Stimulated activated naive CD8-positive, alpha-beta T cell treated with anti-CD3 and anti-CD28 coated beads, Interleukin-15, Interleukin-2, amounts not matched to agents 100 ng/mL and 50 ng/mL, for 24 hours (primary cell): ENCODE measurements around the gene CLEC16A.

Experiments
- H3K27ac Mint-ChIP-seq: one replicate; pipeline ENCODE4 v1.8.0; 2021; ENCODE audit warnings: mild to moderate bottlenecking, mixed read lengths
- H3K27me3 Mint-ChIP-seq: one replicate; pipeline ENCODE4 v1.8.0; 2021; ENCODE audit warnings: mixed read lengths
- H3K36me3 Mint-ChIP-seq: one replicate; pipeline ENCODE4 v1.8.0; 2021; ENCODE audit warnings: low read depth, mixed read lengths
- H3K4me1 Mint-ChIP-seq: one replicate; pipeline ENCODE4 v1.8.0; 2021; ENCODE audit warnings: low read depth, mixed read lengths
- H3K4me3 Mint-ChIP-seq: one replicate; pipeline ENCODE4 v1.8.0; 2021; ENCODE audit warnings: mild to moderate bottlenecking, mixed read lengths
- H3K9me3 Mint-ChIP-seq: one replicate; pipeline ENCODE4 v1.8.0; 2021; ENCODE audit warnings: mixed read lengths

Gene CLEC16A

GRCh38 chr16:10931977-10932632 lies 12.3 kb upstream of the CLEC16A start:
- H3K4me1 Mint-ChIP-seq, result peaks cover 48% of the 10 kb centered on the region
- H3K27me3 Mint-ChIP-seq, result no peaks in the 10 kb centered on the region
- peaks cover 47% of the 10 kb centered on the region for H3K36me3 Mint-ChIP-seq
- H3K27ac Mint-ChIP-seq, result no peak overlapping the region
- H3K9me3 Mint-ChIP-seq, result no peaks in the 10 kb centered on the region
- H3K4me3 Mint-ChIP-seq, result no peak overlapping the region

DNA sequence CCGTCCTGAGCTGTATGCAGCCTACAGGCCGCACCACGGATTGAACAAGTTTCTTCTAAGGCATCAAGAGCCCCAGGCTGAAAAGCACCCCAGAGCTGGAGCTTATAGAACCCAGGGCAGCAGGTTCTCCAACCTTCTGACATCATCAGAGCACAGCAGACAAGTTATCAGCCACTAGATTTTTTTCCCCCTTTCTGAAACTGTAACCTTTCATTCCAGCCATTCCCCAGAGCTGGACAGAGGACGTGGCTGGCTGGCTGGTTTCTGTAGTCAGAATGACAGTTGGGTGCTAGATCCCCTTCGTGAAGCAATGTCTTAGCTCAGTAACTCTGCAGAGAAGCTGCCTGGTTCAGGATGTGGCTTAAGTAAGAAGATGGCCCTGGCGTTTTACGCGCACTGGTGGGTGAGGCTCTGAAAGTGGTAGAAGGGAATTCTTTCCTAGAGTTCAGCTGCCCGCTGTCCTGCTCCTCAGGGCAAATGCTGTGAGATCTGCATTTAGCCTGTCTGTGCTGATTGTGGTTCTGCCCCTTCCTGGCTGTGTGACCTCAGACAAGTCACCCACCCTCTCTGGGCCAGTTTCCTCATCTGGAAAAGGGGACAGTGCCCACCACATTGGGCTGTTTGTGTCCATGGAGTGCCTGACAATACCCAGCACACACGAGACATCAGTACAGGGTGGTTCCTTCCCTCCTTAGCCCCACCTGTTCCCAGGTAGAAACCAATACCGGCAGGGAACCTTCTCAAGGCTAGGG lies 11.2 kb upstream of the CLEC16A start:
- Mint-ChIP-seq H3K36me3 (peaks cover 47% of the 10 kb centered on the region), H3K27ac (peak overlapping the region; percentile 27), H3K27me3 (no peaks in the 10 kb centered on the region), H3K4me3 (no peak overlapping the region), H3K4me1 (peaks cover 58% of the 10 kb centered on the region), H3K9me3 (no peaks in the 10 kb centered on the region)

- no peak overlapping the region for H3K4me3 Mint-ChIP-seq
- no peaks in the 10 kb centered on the region for H3K9me3 Mint-ChIP-seq
- H3K27me3 Mint-ChIP-seq, result no peaks in the 10 kb centered on the region
- H3K36me3 Mint-ChIP-seq, result peaks cover 52% of the 10 kb centered on the region
- peaks cover 65% of the 10 kb centered on the region for H3K4me1 Mint-ChIP-seq
- H3K27ac Mint-ChIP-seq, result no peak overlapping the region
Observed at GRCh38 chr16:10933865-10934264, 10.5 kb upstream of the CLEC16A start.

DNA sequence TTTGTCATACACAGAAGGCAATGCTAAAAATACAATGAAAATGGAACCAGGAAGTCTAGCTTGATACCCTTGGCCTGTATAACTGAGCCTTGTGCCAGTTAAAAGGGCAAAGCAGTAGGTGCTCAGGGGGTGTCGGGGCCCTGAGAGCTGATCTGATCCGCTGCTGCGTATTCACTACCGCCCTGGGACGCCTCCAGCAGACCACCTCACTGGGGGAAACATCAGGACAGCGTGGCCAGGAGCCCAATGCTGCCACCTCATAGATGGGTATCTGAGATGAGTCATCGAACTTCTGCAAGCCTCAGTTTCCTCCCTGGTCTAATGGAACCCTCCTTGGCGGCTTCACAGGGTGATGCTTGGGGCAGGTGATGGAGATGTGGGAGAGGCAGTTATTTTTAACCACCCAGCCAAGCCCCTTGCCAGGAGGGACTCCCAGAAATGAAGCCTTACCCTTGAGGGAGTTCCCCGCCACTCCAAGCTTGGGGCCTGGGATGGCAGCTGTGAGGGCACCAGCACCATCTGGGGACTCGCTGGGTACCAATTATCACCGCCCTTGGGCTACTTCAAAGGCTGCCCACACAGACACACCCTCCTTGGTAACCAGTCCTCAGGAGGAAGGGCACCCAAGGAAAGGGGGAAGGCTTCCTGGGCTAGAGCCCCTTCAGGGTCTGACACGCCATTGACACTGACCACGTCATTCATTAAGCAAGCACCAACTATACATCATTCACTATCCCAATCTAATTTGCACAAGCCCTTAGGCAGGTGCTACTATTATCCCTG lies 9.8 kb upstream of the CLEC16A start:
- Mint-ChIP-seq H3K36me3 (peaks cover 58% of the 10 kb centered on the region), H3K27ac (no peak overlapping the region), H3K9me3 (no peaks in the 10 kb centered on the region), H3K4me1 (peaks cover 72% of the 10 kb centered on the region), H3K4me3 (no peak overlapping the region), H3K27me3 (no peaks in the 10 kb centered on the region)

- peaks cover 76% of the 10 kb centered on the region for H3K4me1 Mint-ChIP-seq
- H3K9me3 Mint-ChIP-seq, result no peaks in the 10 kb centered on the region
- peaks cover 66% of the 10 kb centered on the region for H3K36me3 Mint-ChIP-seq
- no peak overlapping the region for H3K4me3 Mint-ChIP-seq
- H3K27ac Mint-ChIP-seq, result no peak overlapping the region
- H3K27me3 Mint-ChIP-seq, result no peaks in the 10 kb centered on the region
Observed at GRCh38 chr16:10935226-10935915, 9.0 kb upstream of the CLEC16A start.

- Mint-ChIP-seq H3K4me3 (peak overlapping the region; percentile 2), H3K4me1 (peaks cover 75% of the 10 kb centered on the region), H3K27me3 (no peaks in the 10 kb centered on the region), H3K9me3 (no peaks in the 10 kb centered on the region), H3K36me3 (peaks cover 65% of the 10 kb centered on the region), H3K27ac (no peak overlapping the region)
Observed at GRCh38 chr16:10936272-10936984, 7.9 kb upstream of the CLEC16A start.

GRCh38 chr16:10937068-10937859 lies 7.1 kb upstream of the CLEC16A start:
- peaks cover 74% of the 10 kb centered on the region for H3K4me1 Mint-ChIP-seq
- H3K27me3 Mint-ChIP-seq, result no peaks in the 10 kb centered on the region
- H3K4me3 Mint-ChIP-seq, result peak overlapping the region; percentile 93
- H3K9me3 Mint-ChIP-seq, result no peaks in the 10 kb centered on the region
- H3K36me3 Mint-ChIP-seq, result peaks cover 58% of the 10 kb centered on the region
- H3K27ac Mint-ChIP-seq, result no peak overlapping the region

DNA sequence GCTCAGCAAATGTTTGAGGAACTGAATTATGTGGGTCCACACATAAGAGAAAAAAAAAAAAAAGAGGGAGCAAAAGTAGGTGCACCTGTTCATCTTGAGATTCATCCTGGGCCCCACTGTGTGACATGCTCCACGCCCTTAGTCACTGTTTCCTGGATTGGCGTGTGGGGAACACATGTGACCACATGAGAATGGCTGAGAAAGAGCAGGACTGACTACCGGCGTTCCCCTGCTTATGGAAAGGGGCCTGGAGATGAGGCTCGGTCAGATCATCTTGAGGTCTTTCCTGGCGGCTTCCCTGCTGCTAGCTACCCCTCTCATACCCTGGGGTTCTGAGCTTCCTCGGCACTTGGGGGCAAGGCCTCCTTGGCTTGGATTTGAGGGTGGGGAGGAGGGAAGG lies 6.0 kb upstream of the CLEC16A start:
- Mint-ChIP-seq H3K9me3 (no peaks in the 10 kb centered on the region), H3K4me3 (peak overlapping the region; percentile 93), H3K36me3 (peaks cover 53% of the 10 kb centered on the region)

DNA sequence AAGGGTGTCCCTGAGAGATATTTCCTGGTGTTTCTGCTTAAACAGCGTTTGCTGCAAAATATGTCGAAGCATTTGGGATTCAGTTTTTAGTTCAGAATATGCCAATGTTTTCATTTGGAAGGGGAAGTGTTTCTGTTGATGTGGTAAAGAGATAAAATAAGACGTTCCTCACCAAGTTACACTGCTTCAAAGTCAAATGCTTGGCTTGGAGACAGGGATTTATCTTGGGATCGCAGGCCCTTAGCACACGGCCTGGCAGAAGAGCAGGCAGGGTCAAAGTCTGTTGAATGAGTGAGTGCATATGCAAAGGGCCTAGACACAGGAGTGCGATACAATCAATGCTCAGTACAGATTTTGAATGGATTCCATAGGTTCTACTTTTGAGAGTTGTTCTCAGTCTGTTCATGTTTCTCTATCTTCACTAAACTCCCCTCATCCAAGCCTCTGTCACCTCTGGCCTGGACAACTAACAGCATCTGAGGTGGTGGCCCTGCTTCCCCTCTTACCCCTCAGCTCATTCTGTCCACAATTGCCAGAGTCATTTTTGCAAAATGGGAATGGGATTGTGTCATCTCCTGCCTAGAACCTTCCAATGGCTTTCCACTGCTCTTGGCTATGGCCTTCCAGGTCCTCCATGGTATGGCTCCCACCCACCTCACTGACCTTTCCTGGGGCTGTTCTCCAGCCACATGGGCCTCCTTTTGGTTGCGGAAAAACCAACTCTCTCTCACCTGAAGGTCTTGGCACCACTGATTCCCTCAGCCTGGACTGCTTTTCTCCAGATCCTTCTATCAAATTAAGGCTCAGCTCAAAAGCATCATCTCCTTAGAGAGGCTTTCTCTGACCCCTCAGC lies 5.3 kb upstream of the CLEC16A start:
- H3K36me3 Mint-ChIP-seq, result peaks cover 48% of the 10 kb centered on the region
- H3K4me1 Mint-ChIP-seq, result peaks cover 85% of the 10 kb centered on the region
- peak overlapping the region; percentile 72 for H3K27ac Mint-ChIP-seq
- peak overlapping the region; percentile 93 for H3K4me3 Mint-ChIP-seq
- H3K9me3 Mint-ChIP-seq, result no peaks in the 10 kb centered on the region
- H3K27me3 Mint-ChIP-seq, result no peaks in the 10 kb centered on the region

More for the DNA sequence above, 6.0 kb upstream of the CLEC16A start:
- Mint-ChIP-seq H3K27me3 (no peaks in the 10 kb centered on the region), H3K4me1 (peaks cover 80% of the 10 kb centered on the region), H3K27ac (peak overlapping the region; percentile 72)

- H3K36me3 Mint-ChIP-seq, result peaks cover 48% of the 10 kb centered on the region
- H3K4me1 Mint-ChIP-seq, result peaks cover 81% of the 10 kb centered on the region
- H3K9me3 Mint-ChIP-seq, result no peaks in the 10 kb centered on the region
- no peaks in the 10 kb centered on the region for H3K27me3 Mint-ChIP-seq
- H3K27ac Mint-ChIP-seq, result peak overlapping the region; percentile 72
- H3K4me3 Mint-ChIP-seq, result peak overlapping the region; percentile 93
Observed at GRCh38 chr16:10939649-10940234, 4.6 kb upstream of the CLEC16A start.

DNA sequence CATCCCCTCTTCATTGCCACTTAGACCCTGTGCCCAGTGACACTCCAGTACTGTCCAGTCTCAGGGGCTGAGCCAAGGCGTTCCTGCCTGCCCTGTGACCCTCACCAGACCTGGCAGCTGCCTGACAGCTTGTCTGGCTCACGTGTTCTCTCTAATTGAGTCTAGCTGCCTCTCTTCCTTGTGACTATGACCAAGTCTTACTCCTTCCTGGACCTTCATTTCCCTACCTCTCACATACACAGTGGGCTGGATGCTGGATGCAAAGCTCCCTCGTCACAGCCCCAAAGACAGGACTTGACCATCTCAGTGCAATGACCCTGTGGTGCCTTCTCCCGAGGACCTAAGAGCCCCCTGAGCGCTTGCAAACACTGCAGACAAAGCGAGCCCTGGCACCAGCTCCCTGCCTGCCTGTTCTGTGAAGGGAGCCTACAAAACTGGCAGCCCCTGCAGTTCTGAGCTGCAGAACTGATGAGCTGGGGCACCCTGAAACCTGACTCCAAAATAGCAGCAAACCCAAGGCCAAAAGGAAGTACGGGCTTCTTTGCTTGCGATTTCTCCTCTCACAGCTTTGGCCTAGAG lies 3.8 kb upstream of the CLEC16A start:
- no peak overlapping the region for H3K27ac Mint-ChIP-seq
- H3K36me3 Mint-ChIP-seq, result peaks cover 46% of the 10 kb centered on the region
- H3K4me3 Mint-ChIP-seq, result peak overlapping the region; percentile 93
- H3K4me1 Mint-ChIP-seq, result peaks cover 81% of the 10 kb centered on the region
- no peaks in the 10 kb centered on the region for H3K9me3 Mint-ChIP-seq
- H3K27me3 Mint-ChIP-seq, result no peaks in the 10 kb centered on the region

GRCh38 chr16:10941127-10941933 lies 3.0 kb upstream of the CLEC16A start:
- Mint-ChIP-seq H3K9me3 (no peaks in the 10 kb centered on the region), H3K27me3 (no peaks in the 10 kb centered on the region), H3K27ac (peak overlapping the region; percentile 86), H3K4me3 (peak overlapping the region; percentile 93), H3K36me3 (peaks cover 38% of the 10 kb centered on the region), H3K4me1 (peaks cover 81% of the 10 kb centered on the region)
